Measurements from ENCODE around the gene ACAN. TPM values are rescaled to one million over a fixed set of nuclear protein-coding genes. Genes with fewer than 3 reads are reported as not detected.

Gene ACAN
- total RNA-seq, 1 experiment from 2014 or later = 0.50 TPM

DNA sequence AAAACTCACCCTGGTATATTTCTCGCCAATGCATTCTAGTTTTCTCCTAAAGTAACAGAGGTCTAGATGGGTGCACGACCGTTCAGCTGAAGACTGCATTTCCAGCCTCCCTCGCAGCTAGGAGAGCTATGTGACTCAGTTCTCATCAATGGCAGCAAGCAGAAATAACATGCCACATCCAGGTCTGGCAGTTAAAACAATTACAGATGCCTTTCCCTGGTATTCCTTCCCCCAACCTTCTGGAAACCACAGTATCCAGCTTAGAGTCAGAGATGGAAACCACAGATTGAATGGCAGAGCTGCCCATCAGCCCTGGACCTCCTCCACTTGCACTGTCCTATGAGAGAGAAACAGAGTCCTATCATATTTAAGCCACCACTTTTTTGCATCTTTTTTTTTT, 87.3 kb downstream of the ACAN start:
- peaks cover 3 to 9% of the 10 kb centered on the region in 2 experiments for H3K4me1 Mint-ChIP-seq
- Histone ChIP-seq H3K4me2 (ENCODE audit: insufficient read depth, insufficient read length, low read length) (no peak overlapping the region), H2BK20ac (ENCODE audit: low read depth, low read length, poor library complexity, severe bottlenecking) (no peak overlapping the region), H3K27me3 (ENCODE audit: insufficient read depth, low read length) (no peaks in the 10 kb centered on the region), H4K8ac (replicated peaks; ENCODE audit: insufficient read length, low read depth, low read length) (no peak overlapping the region), H2AK5ac (ENCODE audit: insufficient read length, low read length) (no peak overlapping the region), H3K18ac (ENCODE audit: insufficient read length, low read depth, low read length) (no peak overlapping the region), H3K79me2 (ENCODE audit: insufficient read depth, low read length) (no peaks in the 10 kb centered on the region), H4K5ac (ENCODE audit: insufficient read length, low read depth, low read length) (no peak overlapping the region), H2BK120ac (ENCODE audit: low read depth, low read length, poor library complexity, severe bottlenecking) (no peak overlapping the region), H3K79me1 (ENCODE audit: insufficient read depth, low read depth, low read length, poor library complexity, severe bottlenecking) (no peaks in the 10 kb centered on the region), H3K4ac (ENCODE audit: low read depth, low read length) (no peak overlapping the region), H3K9ac (ENCODE audit: extremely low read depth, insufficient read length, low read length) (no peak overlapping the region), H3K23me2 (ENCODE audit: insufficient read length, low read depth, low read length, poor library complexity, severe bottlenecking) (peaks cover 12% of the 10 kb centered on the region), H3K4me1 (ENCODE audit: insufficient read depth, low read length) (peaks cover 2% of the 10 kb centered on the region; the same call in 1 of the 2 replicates), H4K20me1 (ENCODE audit: control insufficient read depth, insufficient read depth, insufficient read length) (no peaks in the 10 kb centered on the region), H3K9me3 (ENCODE audit: control insufficient read depth, low read depth, low read length) (no peaks in the 10 kb centered on the region), H3K14ac (ENCODE audit: insufficient read depth, low read length) (no peak overlapping the region), H3K56ac (ENCODE audit: insufficient read length, low read depth, low read length) (no peak overlapping the region), H3K27ac (ENCODE audit: insufficient read length, low read depth, low read length) (no peak overlapping the region), H2BK5ac (ENCODE audit: insufficient read length, low read length) (no peak overlapping the region), H3K23ac (ENCODE audit: insufficient read length, low read depth, low read length) (no peak overlapping the region), H3T11ph (ENCODE audit: low read length) (no peak overlapping the region), H2AFZ (ENCODE audit: low read length) (no peak overlapping the region), H2BK12ac (ENCODE audit: insufficient read length, low read depth, low read length) (no peak overlapping the region), H4K91ac (ENCODE audit: insufficient read length, low read depth, low read length) (no peak overlapping the region), H2BK15ac (ENCODE audit: low read depth, low read length) (no peak overlapping the region)
- no peaks in the 10 kb centered on the region for H3K9me3 Mint-ChIP-seq
- H3K4me3 Mint-ChIP-seq = no peak overlapping the region
- H3K36me3 Mint-ChIP-seq (ENCODE audit: insufficient read depth in 1 of 3, low read depth in 3 of 3) = peaks cover 1 to 70% (median 14%) of the 10 kb centered on the region in 3 experiments; a peak in 6 of 7 replicates
- TF ChIP-seq, protein P1, sequence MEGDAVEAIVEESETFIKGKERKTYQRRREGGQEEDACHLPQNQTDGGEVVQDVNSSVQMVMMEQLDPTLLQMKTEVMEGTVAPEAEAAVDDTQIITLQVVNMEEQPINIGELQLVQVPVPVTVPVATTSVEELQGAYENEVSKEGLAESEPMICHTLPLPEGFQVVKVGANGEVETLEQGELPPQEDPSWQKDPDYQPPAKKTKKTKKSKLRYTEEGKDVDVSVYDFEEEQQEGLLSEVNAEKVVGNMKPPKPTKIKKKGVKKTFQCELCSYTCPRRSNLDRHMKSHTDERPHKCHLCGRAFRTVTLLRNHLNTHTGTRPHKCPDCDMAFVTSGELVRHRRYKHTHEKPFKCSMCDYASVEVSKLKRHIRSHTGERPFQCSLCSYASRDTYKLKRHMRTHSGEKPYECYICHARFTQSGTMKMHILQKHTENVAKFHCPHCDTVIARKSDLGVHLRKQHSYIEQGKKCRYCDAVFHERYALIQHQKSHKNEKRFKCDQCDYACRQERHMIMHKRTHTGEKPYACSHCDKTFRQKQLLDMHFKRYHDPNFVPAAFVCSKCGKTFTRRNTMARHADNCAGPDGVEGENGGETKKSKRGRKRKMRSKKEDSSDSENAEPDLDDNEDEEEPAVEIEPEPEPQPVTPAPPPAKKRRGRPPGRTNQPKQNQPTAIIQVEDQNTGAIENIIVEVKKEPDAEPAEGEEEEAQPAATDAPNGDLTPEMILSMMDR (conservative IDR thresholded peaks at IDR 0.05) = no peak
- no peak for DNase-seq
- H3K27me3 Mint-ChIP-seq (ENCODE audit: low read depth) = peaks cover under 1% of the 10 kb centered on the region; the same call in 1 of the 2 replicates
- H3K27ac Mint-ChIP-seq = peak overlapping the region in 1 of 3 experiments; percentile 19; a peak in 1 of 7 replicates
- WGBS (ENCODE audit: extremely low coverage, insufficient read length, low lambda C conversion rate) = no CpG with 5 or more reads among the region's 4 CpGs
